Activated T-cell treated with anti-CD3 and anti-CD28 coated beads for 48 hours (primary cell): ENCODE data around the gene CACNA2D2.
"Not testable (repeated sequence)": the region's sequence is repeated elsewhere in the genome, so short reads cannot be mapped to it uniquely, and the experiment has no call there.

Source experiments
- DNase-seq: peaks from one replicate; pipeline ENCODE4 v3.0.0-alpha.2; 2020; ENCODE audit warnings: low read depth

CACNA2D2 gene

DNA sequence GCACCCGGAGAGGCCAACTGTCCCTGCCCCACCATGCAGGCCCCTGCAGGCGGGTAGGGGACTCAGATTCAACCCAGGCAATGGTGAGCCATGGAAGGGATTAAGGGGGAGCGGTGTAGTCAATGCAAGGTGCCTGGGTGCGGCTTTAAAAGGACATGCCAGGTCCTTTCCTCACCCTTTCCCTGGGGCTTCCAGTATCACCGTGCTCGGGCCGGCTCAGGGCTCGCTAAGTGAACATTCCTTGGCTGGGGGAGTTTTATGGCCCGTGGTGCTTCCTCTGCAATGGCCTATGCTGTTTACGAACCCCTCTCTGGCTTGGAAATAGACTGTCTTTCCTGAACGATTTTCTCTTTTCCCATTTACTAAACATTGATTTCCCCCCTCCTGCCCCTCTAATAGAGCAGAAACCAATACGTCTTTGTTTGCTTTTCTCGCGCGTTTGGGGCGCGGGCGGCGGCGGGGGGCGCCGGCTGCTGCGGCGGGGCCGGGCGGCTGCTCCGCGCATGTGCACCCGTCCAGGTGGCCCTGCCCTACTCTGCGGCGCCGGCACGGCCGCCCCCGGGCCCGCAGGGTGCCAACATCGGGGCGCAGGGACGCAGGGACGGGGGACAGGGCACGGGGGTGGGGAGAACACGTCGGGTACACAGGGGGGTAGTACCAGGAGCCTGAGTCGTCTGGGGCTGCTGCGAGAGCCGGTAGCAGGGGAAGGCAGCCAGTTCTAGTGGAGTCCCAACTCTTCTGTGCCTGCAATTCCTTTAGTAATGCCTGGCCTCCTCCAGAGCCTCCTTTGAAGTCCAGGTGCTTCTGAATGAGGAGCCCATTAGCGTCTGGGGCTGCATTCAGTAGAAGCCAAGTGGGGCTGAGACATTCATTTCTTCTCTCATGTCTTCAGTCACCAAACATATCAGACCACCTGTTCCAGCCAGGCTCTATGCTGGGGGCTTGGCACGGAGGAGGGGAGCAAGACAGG lies 26.9 kb upstream of the CACNA2D2 start:
- DNase-seq: no peak

DNA sequence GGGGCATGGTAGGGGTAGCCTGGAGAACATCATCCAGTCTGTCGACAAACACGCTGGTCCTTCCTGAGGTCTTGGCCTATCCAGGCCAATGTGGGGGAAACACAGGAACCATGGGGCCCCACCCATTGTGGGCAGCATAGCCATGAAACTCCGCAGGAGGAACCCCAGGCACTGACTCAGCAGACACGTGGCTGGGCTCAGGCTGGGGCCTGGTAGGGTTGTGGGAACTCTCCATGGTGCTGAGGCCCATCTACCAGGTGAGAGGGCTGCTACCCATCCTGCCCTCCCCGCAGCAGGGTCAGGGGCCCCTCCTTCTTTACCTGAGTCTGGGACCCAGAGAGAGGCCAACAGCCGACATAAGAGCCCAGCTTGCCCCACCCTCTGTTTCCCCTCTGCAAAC lies 22.6 kb upstream of the CACNA2D2 start:
- DNase-seq: peak; percentile 66

DNA sequence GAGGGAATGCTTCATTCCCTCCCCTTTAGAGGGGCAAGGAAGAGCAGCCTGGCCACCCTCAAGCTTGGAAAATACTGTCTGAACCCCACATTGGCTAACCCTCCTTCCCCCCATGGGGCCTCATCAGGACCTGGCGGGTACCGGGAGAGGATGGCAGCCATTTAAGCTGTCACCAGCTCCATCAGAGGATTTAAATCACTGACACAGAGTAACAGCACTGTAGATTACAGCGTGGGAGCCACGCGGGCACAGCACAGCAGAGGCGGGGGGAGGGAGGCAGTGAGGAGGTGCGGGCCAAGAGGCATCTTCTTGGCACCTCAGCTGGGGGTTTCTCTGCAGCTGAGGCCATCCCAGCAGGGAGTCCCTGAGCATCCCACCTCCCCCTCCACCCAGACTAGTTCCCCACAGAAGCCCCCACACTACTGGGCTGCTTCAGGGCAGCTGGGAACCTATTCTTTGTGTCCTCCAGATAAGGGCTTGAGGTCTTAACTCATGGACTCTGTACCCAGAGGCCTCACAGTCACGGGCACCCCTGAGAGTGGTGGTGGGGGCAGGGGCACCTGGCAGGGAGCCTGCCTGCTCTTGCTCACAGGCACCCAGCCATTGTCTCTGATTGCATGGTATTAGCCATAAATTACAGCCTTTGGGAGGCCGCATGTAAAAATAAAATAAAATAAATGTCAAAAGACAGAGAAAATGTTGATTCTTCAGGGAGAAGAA lies 21.9 kb upstream of the CACNA2D2 start:
- no peak for DNase-seq

DNA sequence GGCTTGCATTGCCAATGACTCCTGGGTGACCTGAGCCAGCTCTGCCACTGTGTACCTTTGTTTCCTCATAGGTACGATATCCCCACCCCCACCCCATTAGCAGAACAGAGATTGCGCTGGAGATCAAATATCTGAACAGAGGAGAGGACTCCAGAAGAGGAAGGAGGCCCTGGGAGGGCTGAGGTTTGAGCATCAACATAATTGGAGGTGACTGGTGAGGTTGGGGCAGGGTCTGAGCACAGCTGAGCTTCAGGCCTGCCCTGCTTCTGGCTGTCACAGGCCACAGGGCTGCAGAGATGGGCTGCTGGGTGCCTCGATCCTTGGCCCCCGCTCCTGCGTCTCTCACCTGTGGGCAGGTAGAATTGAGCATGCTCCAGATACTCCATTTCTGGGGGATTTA lies 21.3 kb upstream of the CACNA2D2 start:
- no peak for DNase-seq

DNA sequence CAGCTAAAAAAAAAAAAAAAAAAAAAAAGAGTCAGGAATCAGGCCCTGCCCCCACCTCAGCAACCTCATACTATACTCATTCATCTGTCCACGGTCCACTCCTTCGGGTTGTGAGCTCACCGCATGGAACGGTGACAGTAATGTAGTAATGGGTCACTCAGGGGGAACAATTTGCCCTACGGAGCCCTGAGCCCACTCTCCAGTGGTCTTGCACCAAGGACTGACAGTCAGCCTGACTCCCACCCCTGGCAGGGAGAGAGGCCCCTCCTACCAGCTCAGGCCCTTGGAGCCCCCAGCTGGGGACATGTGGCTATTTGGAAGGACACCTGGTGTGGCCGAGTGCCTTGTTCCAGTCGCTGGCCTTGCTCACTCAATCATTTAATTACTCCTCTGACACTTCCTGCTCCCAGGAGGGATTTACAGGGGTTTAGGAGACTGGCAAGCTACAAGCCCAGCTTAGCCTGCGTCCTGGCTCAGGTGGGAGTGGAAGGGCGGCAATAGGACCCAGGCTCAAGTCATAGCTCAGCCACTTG lies 19.9 kb upstream of the CACNA2D2 start:
- DNase-seq: no peak

DNA sequence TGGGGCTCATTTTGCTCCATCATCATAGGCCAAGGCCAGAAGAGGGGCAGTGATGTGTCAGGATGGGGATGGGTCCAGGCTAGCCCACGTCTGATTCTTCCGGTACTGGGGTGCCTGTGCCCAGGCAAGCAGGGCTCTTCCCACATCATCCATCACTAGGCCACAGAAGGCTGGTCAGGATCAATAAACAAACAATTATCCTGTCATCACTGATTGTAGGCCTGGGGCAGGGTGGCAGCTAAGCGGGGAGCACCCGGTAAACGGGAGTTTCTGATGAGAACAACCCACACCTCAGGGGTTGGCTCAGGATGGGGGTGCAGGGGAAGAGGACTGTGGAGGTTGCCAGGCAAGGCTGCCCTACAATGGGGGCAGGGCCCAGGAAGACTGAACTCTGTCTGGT lies 18.1 kb upstream of the CACNA2D2 start:
- no peak for DNase-seq

DNA sequence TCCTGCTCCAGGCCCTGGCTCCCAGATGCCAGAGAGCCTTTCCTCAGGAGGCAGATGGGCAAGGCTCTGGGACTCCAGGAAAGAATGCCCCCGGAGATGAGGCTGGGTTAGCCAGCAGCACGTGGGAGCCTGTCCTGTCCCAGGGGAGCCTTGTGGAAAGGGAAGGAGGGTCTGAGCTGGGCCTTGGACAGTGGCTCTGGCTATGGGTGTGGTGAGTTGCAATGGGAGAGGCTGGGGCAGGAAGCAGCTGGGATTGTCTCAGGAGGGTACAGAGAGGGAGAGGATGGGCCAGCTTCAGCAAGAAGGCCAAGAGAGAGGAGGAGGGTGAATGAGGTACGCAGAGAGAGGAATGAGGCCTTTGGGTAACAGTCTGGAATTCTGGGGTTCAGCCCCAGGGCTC lies 17.4 kb upstream of the CACNA2D2 start:
- no peak for DNase-seq

DNA sequence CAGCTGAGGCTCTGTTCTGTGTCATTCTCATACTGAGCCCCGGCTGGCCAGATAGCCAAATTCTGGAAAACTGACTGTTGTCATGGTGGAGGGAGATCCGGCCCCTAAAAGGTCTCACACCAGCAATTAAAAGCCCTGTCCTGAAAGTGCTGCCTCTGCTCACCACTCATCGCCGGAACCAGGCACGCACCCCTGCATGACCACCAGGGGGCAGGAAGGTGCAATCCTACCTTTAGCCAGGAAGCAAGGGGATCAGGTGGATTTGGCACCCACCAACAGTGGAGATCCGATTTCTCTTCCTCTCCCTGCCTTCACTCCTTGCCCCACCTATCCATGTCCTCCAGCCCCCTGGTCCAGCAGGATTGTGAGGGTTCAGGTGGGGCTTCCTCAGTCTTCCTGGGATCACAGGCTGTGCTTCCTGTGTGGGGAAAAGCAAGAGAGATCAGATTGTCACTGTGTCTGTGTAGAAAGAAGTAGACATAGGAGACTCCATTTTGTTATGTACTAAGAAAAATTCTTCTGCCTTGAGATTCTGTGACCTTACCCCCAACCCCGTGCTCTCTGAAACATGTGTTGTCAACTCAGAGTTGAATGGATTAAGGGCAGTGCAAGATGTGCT lies 16.1 kb upstream of the CACNA2D2 start:
- peak; percentile 72 for DNase-seq

DNA sequence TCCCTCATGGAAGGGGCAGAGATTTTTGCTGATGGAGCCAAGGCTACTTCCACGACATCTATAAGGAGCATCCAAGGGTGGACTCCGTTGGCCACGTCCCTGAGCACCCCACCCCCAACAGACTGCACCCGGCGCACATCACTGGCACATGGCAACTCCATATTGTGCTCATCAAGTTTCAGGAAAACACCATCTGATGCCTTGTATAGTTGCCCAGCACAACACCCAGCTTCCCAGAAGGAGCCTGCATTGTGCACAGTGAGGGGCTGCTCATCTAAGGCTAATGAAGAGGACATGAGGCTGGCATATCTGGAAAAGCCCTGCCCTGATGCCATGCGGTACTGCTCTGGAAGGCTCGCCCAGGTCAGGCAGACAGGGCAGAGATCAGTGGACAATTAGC lies 15.0 kb upstream of the CACNA2D2 start:
- no peak for DNase-seq

DNA sequence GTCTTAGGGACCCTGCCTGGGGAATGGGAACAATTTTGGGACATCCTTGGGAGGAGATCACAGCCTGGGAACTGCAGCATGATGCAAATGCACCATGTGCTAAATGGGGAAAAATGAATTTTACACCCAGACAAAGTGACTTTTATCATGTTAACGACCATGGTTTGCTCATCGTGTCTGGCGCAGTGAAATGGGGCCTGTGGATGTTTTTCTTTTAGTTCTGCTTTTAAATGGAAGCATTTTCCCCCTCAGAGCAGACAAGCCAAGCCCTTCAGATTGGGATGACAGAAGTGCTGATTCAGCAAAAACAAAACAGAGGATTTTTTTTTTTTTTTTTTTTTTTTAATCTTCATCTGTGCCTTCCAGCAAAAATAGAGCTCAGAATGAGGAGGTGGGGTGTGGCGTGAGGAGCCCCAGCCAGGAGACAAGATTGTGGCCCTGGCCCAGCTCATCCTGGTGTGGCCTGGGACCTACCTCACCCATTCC lies 14.3 kb upstream of the CACNA2D2 start:
- DNase-seq: no peak

DNA sequence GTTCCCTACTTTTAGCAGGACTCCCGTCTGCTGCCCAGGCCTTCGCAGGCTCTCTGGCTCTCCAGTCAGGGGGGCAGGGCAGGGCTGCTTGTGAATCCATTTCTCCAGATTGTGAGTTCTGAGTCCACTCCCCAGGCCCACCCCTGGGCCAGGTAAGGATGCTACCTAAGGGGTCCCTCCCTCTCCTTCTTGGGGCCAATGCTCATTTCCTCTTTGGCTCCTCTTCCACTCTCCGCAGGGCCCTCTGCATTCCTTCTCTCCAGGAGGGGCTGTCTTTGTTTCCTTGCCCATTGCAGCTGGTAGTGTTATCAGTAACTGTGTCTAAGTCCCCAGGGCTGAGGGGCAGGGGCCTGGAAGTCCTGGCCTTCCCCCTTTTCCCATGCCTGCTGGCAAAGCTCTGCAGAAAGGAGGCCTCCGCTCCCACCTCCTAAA lies 13.0 kb upstream of the CACNA2D2 start:
- DNase-seq: no peak

DNA sequence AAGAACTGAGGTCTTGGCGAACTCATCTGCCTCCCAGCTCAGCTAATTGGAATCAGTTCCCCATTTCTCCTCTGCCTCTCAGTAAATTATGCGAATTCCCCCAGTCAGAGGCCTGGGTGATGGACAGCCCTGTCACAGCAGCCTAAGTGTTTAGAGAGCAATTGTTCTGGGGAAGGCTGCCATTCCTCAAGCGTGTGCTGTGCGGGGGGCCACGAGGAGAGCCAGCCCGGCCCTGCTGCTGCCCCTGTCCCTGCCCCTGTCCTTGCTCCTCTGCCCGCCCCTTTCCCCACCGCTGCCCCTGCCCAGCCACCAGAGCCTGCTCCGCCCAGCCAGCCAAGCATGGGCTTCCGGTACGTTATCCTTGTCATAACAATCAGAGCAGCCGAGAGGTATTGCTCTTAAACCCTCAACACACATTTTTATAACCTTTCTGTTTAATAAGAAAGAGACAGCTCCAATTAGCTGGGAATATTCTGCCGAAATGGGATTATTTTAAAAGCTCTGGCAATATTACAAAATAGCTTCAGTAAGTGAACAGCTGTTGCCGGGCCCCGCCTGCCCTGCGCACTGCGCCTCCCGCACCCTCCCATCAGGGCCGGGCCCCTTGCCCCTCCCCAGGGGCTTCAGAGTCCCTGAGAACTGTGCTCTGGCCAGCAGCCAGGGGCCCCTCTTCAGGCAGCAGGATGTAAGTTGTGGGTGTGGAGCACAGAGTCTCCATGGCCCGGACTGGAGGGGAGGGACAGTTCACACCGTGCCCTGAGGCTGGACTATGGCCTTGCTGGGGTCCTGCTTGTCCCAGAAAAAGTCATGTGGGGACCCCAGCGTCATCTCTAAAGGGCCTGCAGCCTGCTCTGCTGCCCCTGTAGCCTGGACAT lies 12.4 kb upstream of the CACNA2D2 start:
- no peak for DNase-seq

DNA sequence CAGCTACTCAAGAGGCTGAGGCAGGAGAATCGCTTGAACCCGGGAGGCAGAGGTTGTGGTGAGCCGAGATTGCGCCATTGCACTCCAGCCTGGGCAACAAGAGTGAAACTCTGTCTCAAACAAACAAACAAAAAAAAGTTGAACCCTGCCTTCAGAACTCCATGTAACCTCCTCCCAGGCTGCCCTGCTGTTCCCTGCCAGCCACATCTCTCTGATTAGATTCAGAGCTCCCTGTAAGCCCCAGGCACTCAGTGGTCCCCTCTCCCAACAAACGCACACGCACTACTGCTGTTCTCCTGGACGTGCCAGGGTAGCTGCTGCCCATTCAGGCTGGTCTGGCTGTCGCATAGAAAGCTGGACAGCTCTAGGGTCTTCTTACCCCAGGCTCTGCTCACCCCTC lies 9.5 kb upstream of the CACNA2D2 start:
- DNase-seq: not testable (repeated sequence)

DNA sequence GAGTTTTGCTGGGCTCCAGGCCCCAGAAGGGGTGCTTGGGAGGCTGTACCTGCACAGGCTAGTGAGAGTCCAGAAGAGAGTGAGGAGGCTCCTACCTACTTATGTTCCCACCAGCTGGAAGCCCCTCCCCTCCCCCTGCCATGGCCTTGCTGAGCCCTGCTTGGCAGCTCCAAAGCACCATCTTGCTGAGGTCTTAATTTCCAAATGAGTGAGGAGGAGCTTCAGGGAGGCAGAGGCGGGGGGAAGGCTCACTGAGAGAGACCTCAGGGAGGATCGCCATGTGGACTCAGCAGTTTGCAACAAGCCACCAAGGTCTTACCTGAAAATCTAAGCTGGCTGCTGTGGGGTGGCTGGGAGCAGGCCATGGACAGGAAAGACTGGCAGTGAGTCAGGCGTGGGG lies 8.7 kb upstream of the CACNA2D2 start:
- DNase-seq: no peak

DNA sequence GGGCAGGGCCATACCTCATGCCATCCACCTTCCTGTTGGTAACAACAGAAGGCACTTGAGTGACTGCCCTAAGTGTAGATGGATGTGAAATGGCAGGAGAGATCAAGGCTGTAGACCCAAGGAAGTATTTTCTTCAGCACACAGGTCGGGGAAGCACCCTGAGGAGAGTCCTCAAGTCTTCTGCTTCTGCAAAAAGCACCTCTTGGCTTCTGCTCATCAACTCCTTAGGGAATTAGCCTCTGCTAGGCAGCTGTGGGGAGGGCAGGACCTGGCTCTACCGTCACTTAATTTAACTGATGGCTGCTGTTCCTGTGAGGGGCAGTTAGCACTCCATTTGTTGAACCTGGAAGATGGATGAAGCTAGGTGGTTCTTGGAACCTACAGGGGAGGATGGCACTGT lies 6.9 kb upstream of the CACNA2D2 start:
- no peak for DNase-seq

DNA sequence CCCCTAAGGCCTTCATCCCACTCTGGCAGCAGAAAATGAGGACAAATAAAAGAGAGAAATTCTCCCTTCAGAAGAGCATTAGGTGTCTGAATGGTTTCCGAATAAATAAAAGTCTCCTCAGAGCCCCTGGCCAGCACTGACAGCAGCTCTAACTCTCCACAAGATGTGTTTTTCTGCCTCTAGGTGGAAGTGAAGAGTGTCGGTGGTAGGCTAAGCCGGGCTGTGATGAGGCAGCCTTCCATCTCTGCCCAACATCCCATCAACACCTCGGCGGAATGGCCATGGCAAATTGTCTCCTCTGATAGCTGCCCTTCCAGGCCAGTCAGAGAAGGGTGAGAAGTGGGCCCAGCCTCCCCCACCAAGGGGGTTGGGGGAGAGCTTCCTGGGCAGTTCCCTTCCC lies 6.3 kb upstream of the CACNA2D2 start:
- no peak for DNase-seq

DNA sequence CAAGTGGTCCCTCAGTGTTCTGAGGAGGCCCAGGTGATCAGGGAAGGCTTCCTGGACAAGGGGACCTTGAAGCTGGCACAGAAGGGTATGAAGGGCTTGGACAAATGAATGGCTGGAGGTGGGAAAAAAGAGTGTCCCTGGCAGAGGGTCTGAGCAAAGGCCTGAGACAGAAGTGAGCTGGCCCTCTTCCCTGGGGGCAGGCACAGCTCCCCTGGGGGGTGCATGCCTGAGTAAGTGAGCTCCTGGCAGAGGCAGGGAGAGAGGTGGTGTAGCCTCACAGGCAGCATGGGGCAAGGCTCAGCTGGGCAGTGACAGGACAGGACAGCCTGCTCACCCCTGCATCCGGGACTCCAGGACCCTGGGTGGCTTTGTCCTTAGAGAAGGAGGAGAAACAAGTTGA lies 5.4 kb upstream of the CACNA2D2 start:
- DNase-seq: no peak

DNA sequence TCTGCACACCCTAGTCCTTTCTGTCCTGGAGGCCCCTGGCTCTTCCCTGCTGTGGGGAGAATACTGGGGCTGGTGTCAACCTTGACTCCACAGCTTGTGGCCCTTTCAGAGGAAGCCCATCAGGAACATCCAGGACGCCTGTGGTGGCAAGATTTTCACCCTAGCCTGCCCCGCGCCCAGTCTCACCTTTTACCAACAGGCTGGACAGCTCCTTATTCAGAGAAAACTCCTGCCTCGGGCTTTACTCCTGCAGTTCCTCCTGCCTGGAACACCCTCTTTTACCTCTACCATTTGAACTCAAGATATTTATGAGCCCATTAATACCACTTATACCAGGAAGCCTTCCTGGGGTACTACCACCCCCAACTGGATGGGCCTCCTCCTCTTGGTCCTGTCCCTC lies 2.7 kb upstream of the CACNA2D2 start:
- no peak for DNase-seq

DNA sequence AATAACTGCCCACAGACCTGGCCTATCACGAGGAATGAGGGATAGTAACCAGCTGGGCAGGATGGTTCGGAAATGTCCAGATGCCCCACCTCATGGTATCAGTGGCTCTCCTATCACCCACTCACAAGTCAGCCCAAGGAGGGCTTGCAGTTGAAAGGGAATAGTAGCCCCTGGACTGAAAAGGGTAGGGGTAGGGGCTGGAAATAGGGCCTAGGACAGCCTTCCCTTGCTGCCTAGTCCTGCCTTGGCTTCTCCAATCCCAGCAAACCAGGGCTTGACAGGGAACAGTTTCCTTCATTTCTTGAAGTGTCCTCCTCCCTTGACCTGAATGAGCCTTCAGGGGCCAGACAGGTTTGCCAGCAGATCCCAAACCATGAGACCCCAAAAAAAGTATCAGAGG lies 1.2 kb upstream of the CACNA2D2 start:
- DNase-seq: no peak

DNA sequence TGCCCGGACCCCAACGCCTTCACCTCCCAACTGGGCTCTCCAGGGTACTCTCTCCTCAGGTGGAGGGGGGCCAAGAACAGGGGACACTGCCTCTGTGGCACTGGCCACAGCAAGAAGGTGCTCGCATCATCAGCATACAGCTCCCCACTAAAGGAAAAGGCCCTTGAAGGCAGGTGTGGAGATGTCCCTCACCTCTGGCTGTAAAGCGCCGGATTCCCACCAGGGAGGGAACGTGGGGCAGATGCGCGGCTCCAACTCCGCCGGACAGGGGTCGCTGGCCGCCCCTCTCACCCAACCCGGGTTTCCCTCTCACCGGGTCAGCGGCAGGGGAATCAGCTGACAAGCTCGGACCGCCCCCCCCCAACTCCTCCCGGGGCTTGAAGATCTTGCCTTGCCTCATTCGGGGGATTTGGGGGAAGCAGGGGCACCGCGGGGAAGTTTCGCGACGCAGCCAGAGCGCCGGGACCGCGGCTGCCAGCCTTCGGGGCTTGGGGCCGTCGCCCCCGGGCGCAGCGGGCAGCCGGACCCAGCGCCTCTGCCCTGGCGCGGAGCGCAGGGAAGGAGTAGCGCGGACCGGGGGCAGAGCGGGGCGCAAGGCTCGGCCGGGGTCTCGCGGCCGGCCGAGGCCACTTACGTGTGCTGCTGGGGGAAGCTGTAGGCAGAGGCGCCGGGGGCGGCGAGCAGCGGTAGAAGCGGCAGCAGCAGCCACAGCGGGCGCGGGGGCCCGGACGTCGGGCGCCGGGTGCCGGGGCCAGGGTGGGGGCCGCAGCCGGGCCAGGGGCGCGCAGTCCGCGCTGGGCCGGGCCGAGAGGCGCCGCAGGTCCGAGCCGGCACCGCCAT lies 630 bp downstream of the CACNA2D2 start:
- DNase-seq: no peak

DNA sequence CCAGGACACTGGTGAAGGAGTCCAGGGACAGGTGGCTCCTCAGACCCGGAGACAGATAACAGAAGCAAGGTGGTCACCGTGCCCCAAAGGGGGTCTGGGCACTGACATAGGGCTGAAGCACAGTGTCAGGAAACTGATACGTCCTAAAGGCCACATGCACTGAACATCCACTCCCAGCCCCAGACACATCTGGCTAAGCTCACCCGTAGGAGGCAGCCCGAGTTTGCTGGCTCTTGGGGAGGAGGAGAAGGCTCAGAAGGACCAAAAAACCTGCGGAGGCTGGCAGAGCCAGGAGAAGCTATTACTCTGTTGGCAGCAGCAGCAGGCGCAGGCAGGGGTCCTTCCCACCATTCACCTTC lies 1.2 kb downstream of the CACNA2D2 start:
- DNase-seq: no peak
